ENCODE measurements around the gene KDM4B.
"Not testable (repeated sequence)": the region's sequence is repeated elsewhere in the genome, so short reads cannot be mapped to it uniquely, and the experiment has no call there.

The KDM4B gene

DNA sequence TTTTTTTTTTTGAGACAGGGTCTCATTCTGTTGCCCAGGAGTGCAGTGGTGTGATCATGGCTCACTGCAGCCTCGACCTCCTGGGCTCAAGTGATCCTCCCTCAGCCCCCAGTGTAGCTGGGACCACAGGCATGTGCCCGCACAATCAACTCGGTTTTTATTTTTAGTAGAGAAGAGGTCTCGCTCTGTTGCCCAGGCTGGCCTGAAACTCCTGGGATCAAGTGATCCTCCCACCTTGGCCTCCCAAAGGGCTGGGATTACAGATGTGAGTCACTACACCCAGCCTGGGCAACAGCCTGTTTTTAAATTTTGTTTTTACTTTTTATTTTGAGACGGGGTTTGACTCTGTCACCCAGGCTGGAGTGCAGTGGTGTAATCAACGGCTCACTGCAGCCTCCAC is 2.3 kb upstream of the KDM4B start:
- no peak for DNase-seq

DNA sequence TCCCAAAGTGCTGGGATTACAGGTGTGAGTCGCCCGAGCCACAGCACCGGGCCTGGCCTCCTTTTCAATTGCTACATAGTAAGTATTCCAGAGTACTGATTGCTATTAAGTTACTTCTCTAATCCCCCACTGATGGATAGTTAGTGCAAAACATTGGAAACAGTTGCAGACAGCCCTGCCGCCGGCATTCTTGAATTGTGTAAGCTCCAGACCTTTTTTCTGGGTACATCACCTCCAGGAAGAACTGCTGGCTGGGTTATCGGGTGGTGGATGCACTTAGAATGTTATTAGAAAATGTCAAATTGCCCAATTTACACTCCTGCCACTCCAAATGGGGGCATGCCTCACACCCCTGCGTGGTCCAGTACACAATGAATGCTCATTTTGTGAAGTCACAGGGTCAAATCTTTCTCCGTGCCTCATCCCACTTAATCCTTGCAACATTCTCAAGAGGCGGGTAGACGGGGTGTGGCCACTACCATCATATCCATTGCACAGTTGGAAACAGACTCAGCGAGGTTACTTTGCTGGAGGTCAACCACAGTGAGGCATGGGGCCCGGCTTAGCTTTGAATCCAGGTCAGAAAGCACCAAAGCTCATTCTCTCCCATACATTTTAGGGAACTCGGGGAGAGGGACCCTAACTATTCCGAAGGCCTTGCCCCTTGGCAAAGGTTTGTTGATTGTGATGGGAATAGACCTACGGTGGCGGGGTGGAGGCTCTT is 1.0 kb upstream of the KDM4B start:
- no peak for DNase-seq

DNA sequence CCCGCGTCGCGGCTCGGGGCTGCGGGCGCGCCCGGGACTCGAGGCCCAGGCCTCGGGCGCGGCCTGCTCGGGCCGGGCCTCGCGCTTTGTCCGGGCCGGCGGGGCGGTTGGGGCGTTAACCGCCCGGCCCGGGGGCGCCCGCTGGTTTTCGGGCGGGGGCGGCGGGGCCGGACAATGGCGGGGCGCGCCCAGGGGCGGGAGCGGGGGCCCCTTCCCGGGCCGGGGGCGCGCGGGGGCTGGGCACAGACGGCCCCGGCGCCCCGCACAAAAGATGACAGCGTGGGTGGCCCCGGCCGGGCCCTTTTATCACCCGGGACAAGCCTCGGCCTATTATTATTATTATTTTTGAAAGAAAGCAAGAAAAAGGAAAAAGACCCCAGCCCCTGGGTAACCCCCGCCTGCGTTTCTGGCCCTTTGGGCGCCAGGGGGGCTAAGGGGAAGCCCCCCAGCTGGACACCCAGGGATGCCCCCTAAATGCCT is 419 bp downstream of the KDM4B start:
- DNase-seq = no peak

DNA sequence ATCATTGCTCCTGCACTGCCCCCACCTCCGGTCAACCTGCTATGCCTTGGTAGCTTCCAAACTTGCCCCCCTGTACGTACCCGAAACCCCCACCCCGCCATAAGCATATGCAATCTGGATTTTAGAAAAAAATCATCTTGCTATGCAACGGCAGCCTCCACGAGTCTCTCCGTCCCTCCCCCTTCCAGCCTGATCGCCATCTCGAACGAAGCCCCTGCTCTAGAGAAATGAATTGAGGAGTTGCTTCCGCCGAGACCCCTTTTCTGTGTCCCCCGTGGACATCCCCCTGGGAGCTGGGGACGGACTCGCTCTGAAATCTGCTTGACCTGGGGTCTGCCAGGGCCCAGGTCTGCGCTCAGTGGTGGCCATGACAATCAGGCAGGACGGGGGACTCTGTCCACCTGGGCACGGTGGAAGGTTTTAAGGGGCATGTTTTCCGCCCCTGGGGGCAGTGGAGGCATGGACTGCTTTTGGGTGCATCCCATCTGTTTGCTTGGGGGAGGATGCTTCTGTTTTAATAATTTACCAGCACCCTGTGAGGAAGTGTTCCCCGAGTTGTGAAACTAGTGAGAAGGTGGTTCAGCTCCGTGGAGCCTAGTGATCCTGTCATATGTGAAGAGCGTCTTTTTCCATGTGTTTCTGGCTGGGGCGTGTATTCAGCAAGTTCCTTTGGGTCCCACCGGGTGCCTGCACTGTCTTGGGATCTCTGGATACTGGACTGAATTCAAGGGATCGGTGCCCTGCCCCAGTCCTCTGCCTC is 1.0 kb downstream of the KDM4B start:
- peak; percentile 46 for DNase-seq

DNA sequence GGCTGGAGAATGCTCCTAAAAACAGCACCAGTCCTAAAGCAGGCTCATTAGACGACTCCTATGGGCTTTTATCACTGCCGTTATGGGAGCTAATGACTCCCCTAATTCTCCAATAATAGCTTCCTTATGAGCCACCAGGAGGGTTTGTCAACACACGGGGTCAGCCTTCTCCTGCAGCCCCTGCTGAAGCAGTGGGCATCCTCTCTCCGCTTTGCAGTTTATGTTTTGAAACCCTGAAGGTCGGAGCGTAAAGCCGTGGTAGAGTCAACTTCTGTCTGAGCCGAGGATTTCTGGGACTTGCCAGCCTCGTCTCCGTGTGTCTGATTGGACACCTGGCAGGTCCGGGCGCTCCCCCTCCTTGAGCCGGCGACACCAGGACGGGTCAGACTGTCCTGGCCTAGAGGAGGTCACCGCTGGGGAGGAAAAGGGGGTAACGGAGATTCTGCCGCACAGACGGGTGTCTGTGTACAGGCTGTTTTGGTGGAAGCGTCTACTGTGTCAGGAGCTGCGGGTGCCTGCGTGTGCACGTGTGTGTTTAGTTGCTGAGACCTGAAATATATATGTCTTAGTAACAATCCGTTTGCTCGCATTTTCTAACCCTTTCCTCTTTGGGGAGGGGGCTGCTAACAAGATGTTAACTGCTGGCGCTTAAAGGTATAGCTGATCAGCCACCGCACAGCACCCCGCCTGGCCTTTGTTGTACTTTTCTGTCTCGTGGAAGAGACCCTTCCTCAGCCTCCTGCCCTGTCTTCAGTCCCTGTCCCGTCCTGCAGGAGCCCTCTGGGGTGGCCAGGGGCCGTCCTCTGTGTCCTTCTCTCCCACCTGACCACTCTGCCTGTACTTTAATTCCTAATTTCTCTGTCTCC is 1.9 kb downstream of the KDM4B start:
- DNase-seq = peak; percentile 35

DNA sequence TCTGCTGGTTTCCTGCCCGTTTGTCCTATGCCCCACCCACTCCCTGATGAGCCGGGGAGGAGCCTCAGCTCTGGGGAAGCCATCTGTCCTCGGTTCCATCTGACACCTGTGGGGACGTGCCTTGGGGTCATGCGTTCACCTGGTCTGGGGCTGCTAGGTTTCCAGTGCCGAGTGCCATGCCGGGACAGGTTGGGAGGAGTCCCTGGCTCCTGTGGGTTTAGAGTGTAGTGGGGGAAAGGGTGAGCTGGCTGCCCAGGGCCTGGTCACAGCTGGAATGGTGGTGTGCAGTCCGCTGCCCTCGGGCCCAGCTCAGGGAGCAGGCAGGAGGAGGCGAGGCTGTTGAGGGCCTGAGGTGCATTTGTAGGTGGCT is 2.5 kb downstream of the KDM4B start:
- DNase-seq = peak; percentile 21

DNA sequence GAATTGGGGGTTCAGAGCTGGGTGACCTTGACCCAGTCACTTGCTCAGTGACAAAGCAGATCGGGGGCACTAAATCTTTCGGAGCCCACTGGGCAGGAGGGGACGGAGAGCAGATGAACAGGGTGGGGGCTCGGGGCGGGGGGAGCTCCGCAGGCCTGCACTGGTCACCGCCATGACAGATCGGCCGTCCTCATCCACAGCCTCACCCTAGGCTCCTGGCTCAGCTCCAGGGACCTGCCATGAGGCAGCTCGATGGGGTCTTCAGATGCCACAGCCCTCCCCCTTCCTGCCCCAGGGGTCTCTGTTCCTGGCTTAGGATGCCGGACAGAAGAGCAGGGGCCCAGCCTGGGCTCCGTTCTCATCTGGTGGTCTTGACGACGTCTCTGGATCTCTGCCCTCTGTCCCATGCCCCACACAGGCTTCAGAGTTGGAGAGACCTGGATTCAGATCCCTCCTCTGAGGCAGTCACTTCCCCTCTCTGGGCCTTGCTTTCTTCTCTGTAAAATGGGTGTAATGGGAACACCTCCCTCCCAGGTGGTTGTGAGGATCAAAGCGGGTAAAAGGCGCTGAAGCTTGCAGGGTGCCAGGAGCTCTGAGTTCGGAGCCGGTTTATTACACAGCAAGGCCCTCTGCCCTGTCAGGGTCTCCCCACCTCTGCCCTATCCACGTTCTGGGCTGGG is 3.0 kb downstream of the KDM4B start:
- no peak for DNase-seq

DNA sequence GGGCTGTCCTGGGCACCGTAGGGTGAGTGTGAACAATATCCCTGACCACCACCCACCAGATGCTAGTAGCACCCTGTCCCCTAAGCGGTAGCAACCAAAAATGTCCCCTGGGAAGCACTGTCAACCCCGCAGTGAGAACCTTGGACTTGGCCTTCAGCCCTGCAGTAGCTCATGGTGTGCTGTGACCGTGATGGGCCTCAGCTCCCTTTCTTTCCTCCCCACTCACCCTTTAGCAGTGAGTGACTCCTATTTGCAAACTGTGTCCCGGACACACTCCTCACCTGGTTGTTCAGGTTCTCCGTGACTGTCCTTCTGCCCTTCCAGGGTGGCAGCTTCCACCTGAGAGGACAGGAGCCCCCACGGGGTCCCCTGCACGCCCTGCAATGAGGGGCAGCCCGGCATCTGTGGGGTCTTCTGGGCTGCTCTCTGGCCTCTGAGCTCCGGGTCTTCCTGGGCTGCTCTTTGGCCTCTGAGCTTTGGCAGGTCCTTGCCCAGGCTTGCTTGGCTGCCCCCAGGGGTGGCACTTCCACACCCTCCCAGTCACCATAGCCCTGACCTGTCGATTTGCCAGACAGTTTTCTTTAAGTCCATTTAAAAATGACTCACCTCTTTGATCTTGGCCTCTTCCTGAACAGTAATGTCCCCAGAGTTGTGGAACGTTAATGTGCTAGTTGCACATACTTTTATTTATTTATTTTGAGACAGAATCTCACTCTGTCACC is 3.8 kb downstream of the KDM4B start:
- no peak for DNase-seq

DNA sequence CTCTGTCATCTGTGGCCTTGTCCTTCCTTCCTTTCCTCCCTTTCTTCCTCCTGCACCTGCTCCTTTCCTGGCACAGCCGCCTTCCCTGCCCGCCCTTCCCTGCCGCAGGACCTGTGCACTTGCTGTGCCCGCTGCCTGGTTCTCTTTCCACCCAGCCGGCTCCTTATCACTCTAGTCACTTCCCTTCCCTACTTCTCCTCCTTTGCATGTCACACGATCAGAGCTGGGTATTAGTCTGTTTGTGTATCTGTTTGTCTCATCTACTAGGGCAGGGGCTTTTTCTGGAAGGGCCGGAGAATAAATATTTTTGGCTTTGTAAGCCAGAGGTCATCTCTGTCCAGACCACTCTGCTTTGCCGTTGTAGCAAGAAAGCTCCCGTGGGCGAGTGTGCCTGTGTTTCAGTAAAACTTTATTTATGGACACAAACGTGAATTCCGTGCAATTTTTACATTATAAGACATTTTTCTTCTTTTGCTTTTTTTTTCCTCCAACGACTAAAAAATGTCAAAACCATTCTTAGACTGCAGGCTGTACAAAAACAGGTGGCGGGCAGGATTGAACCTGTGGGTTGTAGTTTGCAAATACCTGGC is 6.1 kb downstream of the KDM4B start:
- no peak for DNase-seq

DNA sequence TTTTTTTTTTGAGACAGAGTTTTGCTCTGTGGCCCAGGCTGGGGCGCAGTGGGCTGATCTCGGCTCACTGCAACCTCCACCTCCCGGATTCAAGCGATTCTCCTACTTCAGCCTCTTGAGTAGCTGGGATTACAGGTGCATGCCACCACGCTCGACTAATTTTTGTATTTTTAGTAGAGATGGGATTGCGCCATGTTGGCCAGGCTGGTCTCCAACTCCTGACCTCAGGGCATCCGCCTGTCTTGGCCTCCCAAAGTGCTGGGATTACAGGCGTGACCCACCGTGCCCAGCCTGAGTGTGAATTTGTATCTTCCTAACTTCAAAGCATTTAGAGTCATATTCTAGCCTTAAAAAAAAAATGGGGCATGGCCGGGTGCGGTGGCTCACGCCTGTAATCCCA is 6.7 kb downstream of the KDM4B start:
- not testable (repeated sequence) for DNase-seq

DNA sequence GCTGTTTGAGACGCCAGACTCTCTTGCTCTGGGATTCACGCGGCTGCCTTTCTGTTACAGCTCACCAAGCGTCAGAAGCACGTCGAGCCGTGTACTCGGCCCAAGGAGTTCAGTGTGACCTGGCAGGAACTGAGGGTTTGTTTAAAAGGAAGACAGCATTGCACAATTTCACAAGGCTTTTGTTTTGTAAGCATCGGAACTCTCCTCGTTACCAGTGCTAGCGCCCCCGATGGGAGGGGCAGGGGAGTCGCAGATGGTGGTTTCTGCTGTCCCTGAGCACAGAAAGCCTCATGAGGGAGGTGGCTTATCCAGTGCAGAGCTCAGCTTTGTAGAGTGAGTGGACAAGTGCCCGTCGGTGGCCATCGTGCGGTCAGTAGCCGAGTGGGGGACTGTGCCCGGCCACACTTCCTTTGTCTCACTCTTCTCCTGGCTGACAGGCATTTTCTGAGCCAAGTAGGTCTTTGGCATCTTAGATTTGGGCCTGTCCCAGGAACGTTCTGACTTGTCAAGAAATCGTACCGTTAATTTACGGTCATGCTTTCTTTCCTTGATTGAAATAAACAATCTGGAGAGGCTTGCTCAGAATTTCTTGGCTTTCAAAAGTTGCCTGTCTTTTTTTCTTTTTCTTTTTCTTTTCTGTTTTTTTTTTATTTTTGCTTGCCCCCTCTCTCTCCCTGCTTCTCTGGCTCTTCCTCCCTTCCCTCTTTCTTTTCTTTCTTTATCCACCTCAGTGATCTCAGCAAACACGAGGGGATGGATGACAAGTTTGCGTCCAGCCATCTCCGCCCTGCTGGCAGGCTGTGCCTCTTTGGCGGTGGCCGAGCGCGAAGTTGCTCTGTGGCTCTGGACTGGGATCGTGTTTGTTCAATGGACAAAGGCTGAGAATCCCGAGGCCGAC is 7.7 kb downstream of the KDM4B start:
- DNase-seq = peak; percentile 30

DNA sequence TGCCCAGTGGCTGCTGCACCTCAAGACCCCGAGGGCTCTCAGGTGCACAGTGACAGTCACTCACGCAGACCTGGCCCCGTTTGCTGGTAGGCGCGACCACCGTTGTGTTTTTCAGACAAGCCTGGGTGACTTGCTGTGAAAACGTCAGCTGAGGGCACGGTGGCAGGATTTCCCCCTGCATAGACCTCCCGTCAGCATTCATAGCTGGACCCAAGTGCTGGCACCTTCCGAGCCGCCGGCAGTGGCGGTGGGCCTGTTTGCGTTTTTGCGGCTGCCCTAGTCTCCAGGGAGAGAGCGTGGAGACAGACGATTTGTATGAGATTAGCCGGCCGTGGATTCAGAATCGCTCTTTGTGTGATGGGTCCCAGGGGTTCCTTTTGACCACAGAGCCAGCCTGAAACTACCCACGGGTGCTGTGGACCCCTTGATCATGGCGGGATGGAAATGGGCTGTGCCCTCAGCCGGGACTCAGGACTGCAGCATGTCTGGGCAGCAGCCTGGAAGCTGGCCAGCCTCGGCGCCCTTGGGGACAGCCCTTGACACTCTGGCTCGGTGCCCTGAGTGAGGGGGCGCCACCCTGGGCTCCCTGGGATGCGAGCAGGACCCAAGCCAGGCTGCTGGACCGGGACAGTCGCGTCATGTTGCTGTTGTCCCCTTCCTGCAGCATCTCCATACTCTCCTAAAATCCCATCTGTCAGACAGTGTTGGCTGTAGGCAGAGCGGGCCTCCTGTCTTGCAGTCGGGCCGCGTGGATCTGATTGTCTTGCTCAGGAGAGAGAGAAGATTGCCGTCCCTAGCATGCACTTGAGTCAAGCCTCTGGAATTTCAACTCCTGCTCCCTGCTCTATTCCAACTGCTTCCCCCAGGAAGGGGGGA is 8.6 kb downstream of the KDM4B start:
- no peak for DNase-seq

DNA sequence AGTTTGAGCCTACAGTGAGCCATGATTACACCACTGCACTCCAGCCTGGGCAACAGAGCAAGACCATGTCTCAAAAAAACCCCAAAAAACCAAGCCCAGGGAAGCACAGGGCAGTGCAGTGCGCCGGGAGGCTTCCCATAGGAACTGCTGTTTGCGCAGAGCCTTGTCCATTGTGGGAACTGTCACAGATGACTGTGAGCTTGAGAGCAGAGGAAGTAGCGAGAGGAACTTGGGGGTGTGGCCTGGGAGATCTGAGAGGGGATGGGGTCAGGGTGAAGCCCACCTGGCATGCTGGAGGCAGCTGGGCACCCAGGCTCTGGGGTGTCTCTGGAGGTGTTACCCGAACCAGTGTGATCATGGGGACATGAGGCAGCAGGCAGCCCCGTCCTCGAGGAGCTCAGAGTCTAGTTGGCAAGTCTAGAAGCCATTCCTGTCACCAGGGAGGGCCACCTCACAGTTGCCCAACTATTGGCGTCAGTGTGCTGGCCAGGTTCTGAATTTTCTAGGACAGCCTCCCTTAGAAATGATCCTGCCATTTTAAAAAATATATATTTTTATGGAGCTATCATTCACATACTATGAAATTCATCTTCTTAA is 10.4 kb downstream of the KDM4B start:
- no peak for DNase-seq

DNA sequence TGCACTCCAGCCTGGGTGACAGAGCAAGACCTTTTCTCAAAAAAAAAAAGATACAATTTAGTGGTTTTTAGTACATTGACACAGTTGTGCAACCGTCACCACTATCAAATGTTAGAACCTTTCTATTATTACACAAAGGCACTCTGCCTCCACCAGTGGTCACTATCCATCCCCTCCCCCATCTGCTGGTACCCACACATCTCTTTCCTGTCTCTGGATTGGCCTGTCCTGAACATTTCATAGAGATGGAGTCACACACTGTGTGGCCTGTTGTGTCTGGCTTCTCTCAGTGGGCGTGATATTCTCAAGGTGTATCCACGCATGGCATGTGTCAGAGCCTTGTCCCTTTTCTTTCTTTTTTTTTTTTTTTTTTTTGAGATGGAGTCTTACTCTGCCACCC is 11.2 kb downstream of the KDM4B start:
- DNase-seq = no peak

DNA sequence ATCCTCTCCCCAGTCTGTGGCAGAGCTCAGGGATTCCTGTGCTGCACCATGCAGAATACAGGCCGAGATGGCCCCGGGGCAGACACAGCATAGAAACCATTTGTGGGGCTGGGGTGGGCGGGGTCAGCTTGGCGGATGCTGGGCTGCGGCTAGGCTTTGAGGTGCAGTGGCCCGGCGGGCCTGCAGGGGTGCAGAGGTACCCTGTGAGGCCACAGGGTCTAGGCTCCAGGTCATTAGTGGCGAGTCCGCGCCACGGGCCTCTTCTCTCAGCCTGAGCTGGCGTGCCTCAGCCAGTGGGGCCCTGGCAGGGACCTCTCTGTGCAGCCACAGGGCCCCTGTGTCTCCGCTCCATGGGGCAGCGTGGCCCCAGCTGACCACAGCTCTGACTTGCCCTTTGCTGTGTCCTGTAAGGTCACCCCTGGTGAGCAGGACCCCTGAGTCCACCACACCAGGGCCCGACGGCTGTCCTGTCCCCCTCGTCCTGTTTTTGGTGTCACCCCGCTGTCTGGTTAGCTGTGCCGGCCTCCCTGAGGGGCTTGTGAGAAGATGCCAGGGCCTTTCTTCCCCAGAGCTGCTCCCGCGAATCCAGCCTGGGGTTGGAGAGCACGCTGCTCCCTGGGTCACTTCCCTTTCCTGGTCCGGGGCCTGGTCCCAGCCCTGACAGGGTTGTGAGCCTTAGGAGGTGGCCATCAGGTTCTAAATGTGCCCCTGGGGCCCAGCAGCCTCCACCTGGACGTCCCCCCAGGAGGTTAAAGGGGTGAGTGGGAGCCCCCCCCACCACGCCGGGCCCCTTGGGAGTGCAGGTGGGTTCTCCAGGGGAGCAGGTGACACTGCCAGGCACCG is 12.1 kb downstream of the KDM4B start:
- no peak for DNase-seq

DNA sequence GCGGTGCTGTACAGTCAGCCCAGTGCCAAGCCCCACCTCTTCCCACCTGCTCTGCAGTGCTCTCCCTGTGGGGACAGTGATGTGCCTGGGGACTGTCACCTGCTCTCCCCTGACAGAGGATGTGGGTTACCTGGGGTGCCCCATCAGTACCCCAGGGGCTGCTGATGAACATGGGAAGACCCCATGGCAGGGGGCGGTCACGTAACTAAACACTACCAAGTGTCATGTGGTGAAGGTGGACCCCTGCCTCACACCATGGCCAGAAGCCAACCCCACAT is 12.7 kb downstream of the KDM4B start:
- no peak for DNase-seq

DNA sequence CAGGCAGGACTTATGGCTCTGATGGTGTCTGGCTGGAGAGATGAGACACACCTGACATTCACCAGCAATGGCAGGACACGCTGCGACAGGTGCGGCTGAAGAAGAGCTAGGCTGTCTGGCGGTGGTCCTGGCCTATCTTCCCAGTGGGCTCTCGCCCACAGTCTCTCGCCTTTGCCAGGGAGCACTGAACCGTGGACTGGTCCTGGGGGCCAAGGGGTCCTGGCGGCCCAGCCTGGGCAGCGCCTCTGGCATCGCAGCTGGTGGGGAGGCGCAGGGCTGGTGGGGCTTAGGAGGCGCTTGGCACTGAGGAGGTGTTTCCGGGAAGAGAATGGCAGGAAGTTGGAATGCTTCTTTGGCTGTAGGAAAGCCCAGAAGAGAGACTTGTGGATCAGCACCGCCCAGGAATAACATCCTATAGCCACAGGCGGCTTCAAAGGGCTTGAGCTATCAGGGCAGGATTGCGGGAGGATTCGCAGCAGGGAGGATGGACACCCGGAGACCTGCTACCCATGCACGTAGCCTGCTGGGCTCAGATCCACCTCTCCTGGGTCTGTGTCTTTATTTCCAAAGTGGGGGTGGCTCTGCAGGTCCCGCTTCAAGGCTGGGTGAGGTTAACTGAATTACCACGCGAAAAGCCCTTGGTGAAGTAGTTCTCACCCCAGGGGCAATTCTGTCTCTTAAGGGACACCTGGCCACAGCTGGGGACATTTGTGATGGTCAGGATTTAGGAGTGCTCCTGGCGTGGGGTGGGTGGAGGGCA is 14.6 kb downstream of the KDM4B start:
- DNase-seq = no peak

DNA sequence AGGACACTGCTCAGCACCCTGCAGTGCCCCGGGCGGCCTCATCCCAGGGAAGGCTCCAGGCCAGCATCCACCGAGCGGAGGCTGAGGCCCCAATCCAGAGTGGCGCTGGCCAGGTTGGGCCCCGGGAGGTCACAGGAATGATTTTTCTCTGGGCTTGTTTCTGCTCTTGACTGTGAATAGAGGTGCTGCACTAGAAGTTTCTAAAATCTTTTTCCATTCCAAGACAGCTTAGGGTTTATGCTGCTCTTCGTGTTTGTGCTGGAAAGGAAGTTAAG is 15.1 kb downstream of the KDM4B start:
- no peak for DNase-seq
